Lower lobe of right lung (tissue), 2 donors: ENCODE measurements around the gene TUBE1. TPM values are rescaled to one million over a fixed set of nuclear protein-coding genes. Genes with fewer than 3 reads are reported as not detected.

Source experiments
- ATAC-seq, 2 donors: fragments of 200-7000 bp; cut with Tn5 transposase; one replicate each; pipeline ENCODE4 v1.9.1; 2020 to 2022; ENCODE audit warnings: mild to moderate bottlenecking in 2 of 2, moderate library complexity in 2 of 2
- DNase-seq: peaks from one replicate; pipeline ENCODE4 v3.0.0-alpha.2; 2020
- H3K27ac ChIP-seq: fragments of 200-600 bp; one replicate; pipeline ENCODE4 v1.8.0; 2022
- H3K27me3 ChIP-seq: fragments of 200-600 bp; one replicate; pipeline ENCODE4 v1.8.0; 2022; ENCODE audit warnings: low read depth
- H3K36me3 ChIP-seq: fragments of 200-600 bp; one replicate; pipeline ENCODE4 v1.8.0; 2022; ENCODE audit warnings: mild to moderate bottlenecking
- H3K4me1 ChIP-seq: fragments of 200-600 bp; one replicate; pipeline ENCODE4 v1.8.0; 2022
- H3K4me3 ChIP-seq: fragments of 200-600 bp; one replicate; pipeline ENCODE4 v1.8.0; 2022; ENCODE audit warnings: mild to moderate bottlenecking
- H3K9me3 ChIP-seq: fragments of 200-600 bp; one replicate; pipeline ENCODE4 v1.8.0; 2022
- CTCF ChIP-seq: fragments of 200-600 bp; IDR thresholded peaks from one replicate; pipeline ENCODE4 v1.8.0; 2022; ENCODE audit warnings: antibody characterized with exemption, mild to moderate bottlenecking
- intact Hi-C: fragments of 100-400 bp; cut with DNase I; formaldehyde crosslinking; loops from one replicate; pipeline ENCODE4 v1.11.0; 2022
- long read RNA-seq: library from polyadenylated mRNA; unstranded; transcript quantifications from one replicate; pipeline ENCODE4 v2.0.0, GENCODE V29; 2021
- total RNA-seq: library from RNA; stranded (reverse); fragmentation: NEBNext Ultra II Directional; extraction: Animal tissue kit (Norgen Biotek cat#: 25700); gene quantifications from one replicate; pipeline ENCODE4 v1.2.1, GENCODE V29; 2021
- donor health status: DM: no; HTN: yes; CAD: no; lungs with severe emphysema.

Gene TUBE1
- 22.2 TPM for total RNA-seq
- long read RNA-seq, transcript TUBE1-202 (12 exons, 2,142 nt) = major isoform, 9 of 20 reads
- long read RNA-seq, partial matches to known transcripts = 5 of 20 reads
- long read RNA-seq, other reads (novel, unspliced or antisense) = 4 of 20 reads

- ATAC-seq = peak; percentile 98 to 100
- H3K9me3 ChIP-seq = no peaks in the 10 kb centered on the region
- peak within 1 kb of the TSS; percentile 88 for H3K27ac ChIP-seq
- peaks cover 23% of the 10 kb centered on the region for H3K36me3 ChIP-seq
- intact Hi-C loops = no loop called here
- DNase-seq = peak; percentile 96
- no peaks in the 10 kb centered on the region for H3K27me3 ChIP-seq
- no peak for TF ChIP-seq CTCF
- H3K4me1 ChIP-seq = peaks cover 18% of the 10 kb centered on the region
- peak within 1 kb of the TSS; percentile 78 for H3K4me3 ChIP-seq
Observed at GRCh38 chr6:112087136-112087911, at the start of gene TUBE1, which contains the start of gene FAM229B. Gene TUBE1, minus strand, starts transcription at chr6:112087482. Its CDS starts 48 bp downstream, at chr6:112087434. Gene FAM229B, plus strand, starts transcription at chr6:112087591. Its CDS starts 11,693 bp downstream, at chr6:112099284.

GRCh38 chr6:112130878-112131277, 43.6 kb upstream of the TUBE1 start:
- Histone ChIP-seq H3K4me3 (no peak overlapping the region), H3K36me3 (peaks cover 70% of the 10 kb centered on the region), H3K27me3 (no peaks in the 10 kb centered on the region), H3K4me1 (no peaks in the 10 kb centered on the region), H3K9me3 (no peaks in the 10 kb centered on the region), H3K27ac (no peak overlapping the region)
- ATAC-seq (no peak), DNase-seq (no peak)
- intact Hi-C loops = no loop called here
- no peak for TF ChIP-seq CTCF

GRCh38 chr6:112128208-112128607, 40.9 kb upstream of the TUBE1 start:
- intact Hi-C loops = no loop called here
- Histone ChIP-seq H3K4me1 (no peaks in the 10 kb centered on the region), H3K27ac (no peak overlapping the region), H3K4me3 (no peak overlapping the region), H3K9me3 (no peaks in the 10 kb centered on the region), H3K36me3 (peaks cover 60% of the 10 kb centered on the region), H3K27me3 (no peaks in the 10 kb centered on the region)
- DNase-seq (no peak), ATAC-seq (no peak)
- TF ChIP-seq CTCF = no peak

- DNase-seq (no peak), ATAC-seq (no peak)
- H3K4me1 ChIP-seq = no peaks in the 10 kb centered on the region
- intact Hi-C loops = no loop called here
- H3K9me3 ChIP-seq = no peaks in the 10 kb centered on the region
- no peak for TF ChIP-seq CTCF
- no peak overlapping the region for H3K4me3 ChIP-seq
- no peaks in the 10 kb centered on the region for H3K27me3 ChIP-seq
- no peak overlapping the region for H3K27ac ChIP-seq
- peaks cover 57% of the 10 kb centered on the region for H3K36me3 ChIP-seq
Observed at GRCh38 chr6:112123982-112124381, 36.7 kb upstream of the TUBE1 start.

- H3K4me1 ChIP-seq = no peaks in the 10 kb centered on the region
- DNase-seq = no peak
- no peak for ATAC-seq
- peaks cover 59% of the 10 kb centered on the region for H3K36me3 ChIP-seq
- H3K4me3 ChIP-seq = no peak overlapping the region
- H3K27me3 ChIP-seq = no peaks in the 10 kb centered on the region
- H3K27ac ChIP-seq = no peak overlapping the region
- intact Hi-C loops = no loop called here
- TF ChIP-seq CTCF = no peak
- no peaks in the 10 kb centered on the region for H3K9me3 ChIP-seq
Observed at GRCh38 chr6:112122756-112123155, 35.5 kb upstream of the TUBE1 start.
